ENCODE data around the gene AK5.

GRCh38 chr1:77571642-77572041, 289.8 kb downstream of the AK5 start:
- TF ChIP-seq CTCF (IDR thresholded peaks at IDR 0.05) (no peak), POLR2A (IDR thresholded peaks at IDR 0.05) (no peak), EP300 (IDR thresholded peaks at IDR 0.05) (no peak)
